Measurements from ENCODE around the gene POLR3GL.

The POLR3GL gene

DNA sequence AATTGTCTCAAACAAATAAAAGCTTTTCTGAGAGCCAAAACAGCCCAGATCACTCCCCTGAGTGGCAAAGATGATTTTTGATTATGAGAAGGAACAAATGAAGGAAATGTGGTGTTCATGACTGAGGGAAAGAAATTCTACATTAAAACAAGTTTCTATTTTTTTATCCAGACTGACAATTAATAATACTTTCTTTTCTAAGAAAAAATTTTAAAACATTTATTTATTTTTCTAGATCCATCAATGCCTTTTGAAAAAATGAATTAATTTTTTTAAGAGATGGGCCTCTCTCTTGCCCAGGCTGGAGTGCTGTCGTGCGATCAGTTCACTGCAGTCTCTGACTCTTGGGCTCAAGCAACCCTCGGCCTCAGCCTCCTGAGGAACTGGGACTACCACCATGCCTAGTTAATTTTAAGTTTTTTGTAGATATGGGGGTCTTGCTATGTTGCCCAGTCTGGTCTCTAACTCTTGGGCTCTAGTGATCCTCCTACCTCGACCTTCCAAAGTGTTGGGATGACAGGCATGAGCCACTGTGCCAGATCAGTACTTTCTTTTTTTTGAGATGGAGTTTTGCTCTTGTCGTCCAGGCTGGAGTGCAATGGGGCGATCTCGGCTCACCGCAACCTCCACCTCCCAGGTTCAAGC lies 43.1 kb downstream of the POLR3GL start:
- peaks cover 4% of the 10 kb centered on the region for H3K4me1 ChIP-seq (ENCODE audit: control insufficient read depth, insufficient read depth, low read length, poor library complexity, severe bottlenecking)
- no peaks in the 10 kb centered on the region for H3K36me3 ChIP-seq (ENCODE audit: control insufficient read depth, insufficient read depth, low read length)
- no peak overlapping the region for H3K4me3 ChIP-seq (ENCODE audit: extremely low read depth, insufficient read depth, low read length, poor library complexity, severe bottlenecking)
- no peak overlapping the region for H3K27ac ChIP-seq (ENCODE audit: low read depth, low read length, severe bottlenecking)
- WGBS, 2 experiments (ENCODE audit: insufficient coverage in 2 of 2) = 78 to 93% methylated on average over 2 to 3 of the region's 8 CpGs
- H3K9me3 ChIP-seq (ENCODE audit: control insufficient read depth, low read length) = no peaks in the 10 kb centered on the region

DNA sequence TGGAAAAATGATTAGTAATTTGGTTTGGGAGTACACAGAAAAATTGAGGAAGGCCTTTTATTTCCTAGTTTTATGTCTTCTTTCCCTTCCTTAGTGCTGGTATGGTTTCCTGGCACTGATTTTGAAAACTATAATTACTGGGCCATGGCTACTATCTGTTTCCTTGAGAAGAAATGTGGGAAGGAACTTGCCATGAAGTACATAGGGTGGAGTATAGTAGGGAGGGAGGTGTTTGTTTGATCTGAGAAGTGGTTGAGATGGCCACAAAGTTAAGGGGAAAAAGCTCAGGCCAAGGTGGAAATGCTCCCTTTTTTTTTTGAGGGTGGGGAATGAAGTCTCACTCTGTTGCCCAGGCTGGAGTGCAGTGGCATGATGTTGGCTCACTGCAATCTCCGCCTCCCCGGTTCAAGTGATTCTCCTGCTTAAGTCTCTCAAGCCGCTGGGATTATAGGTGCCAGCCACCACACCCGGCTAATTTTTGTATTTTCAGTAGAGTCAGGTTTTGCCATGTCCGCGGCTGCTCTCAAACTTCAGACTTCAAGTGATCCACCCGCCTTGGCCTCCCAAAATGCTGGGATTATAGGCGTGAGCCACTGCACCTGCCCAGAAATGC lies 45.7 kb downstream of the POLR3GL start:
- peaks cover 4% of the 10 kb centered on the region for H3K4me1 ChIP-seq (ENCODE audit: control insufficient read depth, insufficient read depth, low read length, poor library complexity, severe bottlenecking)
- H3K27ac ChIP-seq (ENCODE audit: low read depth, low read length, severe bottlenecking) = no peak overlapping the region
- H3K36me3 ChIP-seq (ENCODE audit: control insufficient read depth, insufficient read depth, low read length) = no peaks in the 10 kb centered on the region
- 88 to 92% methylated on average over 8 of the region's 8 CpGs for WGBS, 2 experiments (ENCODE audit: insufficient coverage in 2 of 2)
- no peaks in the 10 kb centered on the region for H3K9me3 ChIP-seq (ENCODE audit: control insufficient read depth, low read length)
- H3K4me3 ChIP-seq (ENCODE audit: extremely low read depth, insufficient read depth, low read length, poor library complexity, severe bottlenecking) = no peak overlapping the region

DNA sequence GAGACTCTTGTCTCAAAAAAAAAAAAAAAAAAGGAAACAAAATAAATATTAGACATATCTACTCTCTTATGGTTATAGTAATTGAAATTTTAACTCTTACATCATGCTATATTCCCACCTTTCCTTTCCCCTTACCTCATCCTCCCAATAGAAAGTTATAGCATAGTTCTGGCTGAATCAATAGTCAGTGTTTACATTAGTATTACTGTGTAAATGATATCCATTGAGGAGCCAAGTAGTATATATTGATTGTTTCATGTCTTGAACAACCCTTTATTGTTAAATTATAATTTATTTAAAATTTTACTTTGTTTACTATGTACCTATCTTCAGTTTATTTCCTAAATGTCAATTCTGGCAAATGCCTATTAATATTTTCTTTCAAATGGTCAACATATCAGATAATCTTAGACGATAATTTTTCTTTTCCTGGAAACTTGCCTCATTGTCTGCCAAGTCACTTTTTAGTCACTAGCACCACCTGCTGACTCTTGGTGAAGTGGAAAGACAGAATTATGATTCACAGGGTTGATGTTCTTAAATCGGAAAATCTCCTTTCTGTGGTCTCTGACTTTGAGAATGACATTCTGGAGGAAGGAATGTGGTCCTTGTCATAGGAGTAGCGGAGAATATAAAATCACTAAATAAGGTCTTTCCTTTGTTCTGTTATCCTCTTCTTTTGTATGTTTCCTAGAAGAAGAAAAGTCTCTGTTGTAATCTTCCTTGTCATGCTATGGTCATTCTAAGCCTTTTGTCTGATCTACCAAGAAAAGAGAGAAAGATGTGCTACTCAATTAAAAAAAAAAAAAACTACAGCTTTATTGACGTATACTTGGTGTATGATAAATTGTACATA lies 48.4 kb downstream of the POLR3GL start:
- H3K36me3 ChIP-seq (ENCODE audit: control insufficient read depth, insufficient read depth, low read length) = no peaks in the 10 kb centered on the region
- no peak overlapping the region for H3K4me3 ChIP-seq (ENCODE audit: extremely low read depth, insufficient read depth, low read length, poor library complexity, severe bottlenecking)
- no peaks in the 10 kb centered on the region for H3K4me1 ChIP-seq (ENCODE audit: control insufficient read depth, insufficient read depth, low read length, poor library complexity, severe bottlenecking)
- H3K9me3 ChIP-seq (ENCODE audit: control insufficient read depth, low read length) = no peaks in the 10 kb centered on the region
- WGBS, 2 experiments (ENCODE audit: insufficient coverage in 2 of 2) = 33% methylated on average over 1 of the region's 4 CpGs; no CpG with 5 or more reads in 1 of the 2 experiments
- H3K27ac ChIP-seq (ENCODE audit: low read depth, low read length, severe bottlenecking) = no peak overlapping the region

DNA sequence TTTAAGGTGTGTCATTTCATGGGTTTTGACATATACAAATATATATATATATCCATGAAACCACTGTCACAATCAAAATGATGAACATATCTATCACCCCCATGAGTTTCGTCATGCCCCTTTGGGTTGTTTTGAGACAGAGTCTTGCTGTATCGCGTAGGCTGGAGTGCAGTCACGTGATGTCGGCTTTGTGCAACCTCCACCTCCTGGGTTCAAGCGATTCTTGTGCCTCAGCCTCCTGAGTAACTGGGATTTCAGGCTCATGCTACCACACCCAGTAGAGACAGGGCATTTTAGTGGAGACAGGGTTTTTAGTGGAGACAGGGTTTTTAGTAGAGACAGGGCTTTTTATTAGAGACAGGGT lies 49.1 kb downstream of the POLR3GL start:
- H3K36me3 ChIP-seq (ENCODE audit: control insufficient read depth, insufficient read depth, low read length) = no peaks in the 10 kb centered on the region
- H3K4me3 ChIP-seq (ENCODE audit: extremely low read depth, insufficient read depth, low read length, poor library complexity, severe bottlenecking) = no peak overlapping the region
- no peak overlapping the region for H3K27ac ChIP-seq (ENCODE audit: low read depth, low read length, severe bottlenecking)
- no peaks in the 10 kb centered on the region for H3K4me1 ChIP-seq (ENCODE audit: control insufficient read depth, insufficient read depth, low read length, poor library complexity, severe bottlenecking)
- 90 to 93% methylated on average over 5 to 6 of the region's 6 CpGs for WGBS, 2 experiments (ENCODE audit: insufficient coverage in 2 of 2)
- no peaks in the 10 kb centered on the region for H3K9me3 ChIP-seq (ENCODE audit: control insufficient read depth, low read length)

DNA sequence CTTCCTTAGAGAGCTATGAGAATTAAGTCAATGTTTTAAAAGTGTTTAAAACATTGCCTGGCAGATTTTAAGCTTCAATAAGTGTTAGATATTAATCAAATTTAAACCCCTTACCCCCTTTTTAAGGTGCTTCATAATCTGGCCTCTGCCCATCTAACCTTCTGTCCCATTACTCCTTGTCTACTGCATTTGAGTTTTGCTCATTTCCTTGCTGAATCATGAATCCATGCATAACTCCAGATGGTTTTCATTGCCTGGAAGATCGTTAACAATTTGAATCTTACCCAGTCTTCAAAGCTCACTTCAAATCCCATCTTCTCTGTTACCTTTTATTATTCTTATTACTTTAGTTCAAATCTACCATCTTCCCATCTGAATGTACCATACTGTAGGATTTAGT lies 52.4 kb downstream of the POLR3GL start:
- Histone ChIP-seq H3K9me3 (ENCODE audit: control insufficient read depth, low read length) (no peaks in the 10 kb centered on the region), H3K4me1 (ENCODE audit: control insufficient read depth, insufficient read depth, low read length, poor library complexity, severe bottlenecking) (peaks cover 10% of the 10 kb centered on the region), H3K36me3 (ENCODE audit: control insufficient read depth, insufficient read depth, low read length) (no peaks in the 10 kb centered on the region), H3K27ac (ENCODE audit: low read depth, low read length, severe bottlenecking) (no peak overlapping the region), H3K4me3 (ENCODE audit: extremely low read depth, insufficient read depth, low read length, poor library complexity, severe bottlenecking) (no peak overlapping the region)
- WGBS, 2 experiments (ENCODE audit: insufficient coverage in 2 of 2) = 90% methylated on average over 1 of the region's 1 CpG

DNA sequence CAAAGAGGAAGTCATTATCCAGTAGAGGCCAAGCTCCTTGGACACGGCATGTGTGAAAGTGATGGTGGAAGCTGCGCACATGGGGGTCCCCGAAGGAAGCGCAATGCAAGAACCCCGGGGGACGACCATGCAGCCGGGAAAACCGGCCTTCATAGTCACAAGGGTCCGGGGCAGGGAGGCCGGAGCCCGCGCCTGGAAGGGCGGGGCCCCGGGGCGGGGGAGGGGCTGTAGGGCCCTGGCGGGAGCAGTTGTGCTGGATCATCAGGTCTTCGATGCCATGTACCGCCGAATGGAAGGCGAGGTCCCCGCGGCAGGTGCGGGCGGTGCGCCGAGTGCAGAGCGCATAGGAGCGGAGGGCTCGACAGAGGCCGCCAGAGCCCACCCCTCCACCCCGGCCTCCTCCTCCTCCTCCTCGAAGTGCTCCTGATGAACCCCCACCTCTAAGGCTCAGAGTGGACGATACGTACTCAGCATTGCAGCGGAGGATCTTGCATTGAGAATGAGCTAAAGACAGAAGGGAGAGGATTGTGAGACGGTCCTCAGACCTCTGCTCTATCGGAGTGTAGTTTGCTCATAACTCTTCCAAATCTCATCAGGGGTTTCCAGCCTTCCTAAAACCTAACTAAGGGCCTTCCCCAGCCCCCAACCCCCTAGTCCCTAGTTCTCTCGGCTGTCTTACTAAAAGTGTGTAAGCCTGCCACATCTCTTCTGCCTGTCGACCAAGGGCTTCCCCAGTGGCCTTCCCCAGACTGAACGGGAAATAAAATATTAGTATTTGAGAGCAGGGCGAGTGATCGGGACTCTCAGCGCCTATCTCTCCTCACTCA lies 55.0 kb downstream of the POLR3GL start:
- peaks cover 11% of the 10 kb centered on the region for H3K4me1 ChIP-seq (ENCODE audit: control insufficient read depth, insufficient read depth, low read length, poor library complexity, severe bottlenecking)
- H3K36me3 ChIP-seq (ENCODE audit: control insufficient read depth, insufficient read depth, low read length) = no peaks in the 10 kb centered on the region
- 38 to 58% methylated on average over 18 to 30 of the region's 43 CpGs for WGBS, 2 experiments (ENCODE audit: insufficient coverage in 2 of 2)
- H3K4me3 ChIP-seq (ENCODE audit: extremely low read depth, insufficient read depth, low read length, poor library complexity, severe bottlenecking) = no peak overlapping the region
- H3K9me3 ChIP-seq (ENCODE audit: control insufficient read depth, low read length) = no peaks in the 10 kb centered on the region
- H3K27ac ChIP-seq (ENCODE audit: low read depth, low read length, severe bottlenecking) = no peak overlapping the region

DNA sequence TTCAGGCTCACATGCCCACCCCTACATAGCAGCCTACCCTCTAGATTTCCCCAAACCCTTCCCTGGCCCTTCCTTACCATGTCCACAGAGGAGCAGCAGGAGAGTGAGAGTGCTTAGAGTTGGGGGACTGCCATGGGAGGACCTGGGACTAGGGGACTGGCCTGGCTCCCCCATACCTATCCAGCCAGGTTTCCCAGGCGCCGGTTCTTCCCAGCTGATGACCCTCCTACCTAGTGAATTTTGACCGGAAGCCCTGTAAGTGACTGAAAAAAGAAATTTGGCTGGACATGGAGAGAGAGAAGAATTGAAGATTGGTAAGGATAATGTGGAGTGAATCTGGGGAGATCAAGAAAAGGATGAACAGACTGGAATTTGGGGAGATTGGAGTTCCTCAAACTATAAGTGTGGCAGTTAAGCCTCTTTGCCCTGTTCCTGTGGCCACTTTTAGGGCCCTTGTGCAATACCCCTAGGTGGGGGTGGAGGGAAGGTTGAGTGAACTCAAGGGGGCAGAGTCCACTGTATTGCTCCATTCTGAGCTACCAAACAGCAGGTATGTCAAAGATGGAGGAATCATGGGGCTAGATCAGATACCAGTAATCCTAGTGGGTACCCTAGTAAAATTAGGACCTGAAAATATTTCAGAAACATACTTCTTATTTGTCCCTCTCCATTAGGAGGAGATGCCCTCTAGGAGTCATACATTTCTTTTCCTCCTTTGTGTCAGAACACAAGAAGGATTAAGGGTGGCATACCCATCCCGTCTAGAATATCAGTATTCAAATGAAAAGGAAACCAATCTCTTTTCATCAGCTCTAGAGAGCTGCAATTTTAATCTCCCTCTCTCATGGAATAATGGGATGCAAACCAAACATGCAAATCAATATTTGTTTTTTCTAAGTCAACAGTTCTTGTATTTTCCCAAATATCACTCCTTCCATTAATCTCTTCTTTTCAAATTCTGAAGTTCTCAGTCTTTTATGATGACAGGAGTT lies 55.9 kb downstream of the POLR3GL start:
- Histone ChIP-seq H3K27ac (ENCODE audit: low read depth, low read length, severe bottlenecking) (no peak overlapping the region), H3K4me3 (ENCODE audit: extremely low read depth, insufficient read depth, low read length, poor library complexity, severe bottlenecking) (no peak overlapping the region), H3K4me1 (ENCODE audit: control insufficient read depth, insufficient read depth, low read length, poor library complexity, severe bottlenecking) (peaks cover 14% of the 10 kb centered on the region), H3K9me3 (ENCODE audit: control insufficient read depth, low read length) (no peaks in the 10 kb centered on the region), H3K36me3 (ENCODE audit: control insufficient read depth, insufficient read depth, low read length) (no peaks in the 10 kb centered on the region)
- WGBS, 2 experiments (ENCODE audit: insufficient coverage in 2 of 2) = 100% methylated on average over 2 of the region's 4 CpGs

DNA sequence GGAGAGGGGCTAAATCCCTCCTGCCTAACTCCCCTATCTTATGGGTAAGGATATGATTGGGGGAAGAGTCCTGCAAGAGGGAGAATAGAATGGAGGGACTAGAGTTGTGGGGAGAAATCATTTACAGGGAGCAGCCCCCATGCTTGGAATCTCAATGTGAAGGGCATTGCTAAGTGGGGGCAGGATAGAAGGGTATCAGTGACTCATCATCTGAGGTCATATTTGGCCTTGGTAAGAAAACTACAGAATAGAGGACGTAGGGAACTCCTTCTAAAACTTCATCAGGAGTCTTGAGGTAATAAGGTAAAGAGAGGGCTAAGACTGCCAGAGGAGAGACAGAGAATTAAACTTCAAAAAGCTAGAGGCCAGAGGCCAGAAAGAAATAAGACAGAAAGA lies 56.6 kb downstream of the POLR3GL start:
- Histone ChIP-seq H3K27ac (ENCODE audit: low read depth, low read length, severe bottlenecking) (no peak overlapping the region), H3K9me3 (ENCODE audit: control insufficient read depth, low read length) (no peaks in the 10 kb centered on the region), H3K36me3 (ENCODE audit: control insufficient read depth, insufficient read depth, low read length) (no peaks in the 10 kb centered on the region), H3K4me3 (ENCODE audit: extremely low read depth, insufficient read depth, low read length, poor library complexity, severe bottlenecking) (no peak overlapping the region), H3K4me1 (ENCODE audit: control insufficient read depth, insufficient read depth, low read length, poor library complexity, severe bottlenecking) (peaks cover 17% of the 10 kb centered on the region)
- WGBS, 2 experiments (ENCODE audit: insufficient coverage in 2 of 2) = 75 to 86% methylated on average over 1 of the region's 1 CpG

DNA sequence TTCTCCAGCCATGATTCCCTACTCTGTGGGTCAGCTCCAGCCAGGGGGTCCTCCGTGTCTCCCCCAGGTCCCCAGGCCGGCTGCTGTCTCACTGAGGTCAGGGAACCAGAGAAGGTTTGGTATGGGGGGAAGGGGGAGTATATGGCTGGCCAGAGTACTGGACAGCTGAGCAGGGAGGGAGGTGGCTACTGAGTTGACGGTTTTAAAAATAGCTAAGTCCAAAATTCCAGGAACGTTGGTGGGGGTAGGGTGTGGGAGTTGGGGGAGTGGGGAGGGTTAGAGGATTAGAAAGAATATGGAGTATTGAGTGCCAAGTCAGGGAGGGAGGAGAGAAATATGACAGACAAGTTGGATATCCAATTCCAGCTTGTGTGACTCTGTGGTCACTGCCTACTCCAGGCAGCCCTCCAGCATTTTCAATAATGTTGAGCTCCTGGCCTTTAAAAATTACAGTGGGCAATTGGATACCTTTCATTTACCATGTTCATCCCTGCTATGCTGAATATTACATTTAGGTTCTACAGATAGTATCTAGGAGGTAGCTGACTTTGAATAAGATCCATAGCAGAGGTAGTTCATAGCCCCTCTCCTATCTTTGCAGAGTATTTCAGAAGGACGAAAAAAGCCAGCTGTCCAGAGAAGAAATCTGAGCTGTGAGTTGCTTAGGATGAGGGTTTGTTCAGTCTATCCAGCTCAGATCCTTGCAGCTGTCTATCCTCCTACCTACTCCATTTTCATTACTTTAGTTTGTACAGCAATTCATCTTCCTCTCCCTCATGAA lies 57.3 kb downstream of the POLR3GL start, which contains the start of gene HJV:
TSS of gene HJV (minus strand) at position 114 of the 781 bp plus-strand sequence. CDS start 1,504 bp downstream, outside the sequence.
- WGBS, 2 experiments (ENCODE audit: insufficient coverage in 2 of 2) = 91 to 92% methylated on average over 3 to 4 of the region's 5 CpGs

More for the DNA sequence above, 57.3 kb downstream of the POLR3GL start, which contains the start of gene HJV:
- Histone ChIP-seq H3K9me3 (ENCODE audit: control insufficient read depth, low read length) (no peaks in the 10 kb centered on the region), H3K36me3 (ENCODE audit: control insufficient read depth, insufficient read depth, low read length) (no peaks in the 10 kb centered on the region), H3K27ac (ENCODE audit: low read depth, low read length, severe bottlenecking) (no peak within 1 kb of the TSS), H3K4me1 (ENCODE audit: control insufficient read depth, insufficient read depth, low read length, poor library complexity, severe bottlenecking) (peaks cover 17% of the 10 kb centered on the region), H3K4me3 (ENCODE audit: extremely low read depth, insufficient read depth, low read length, poor library complexity, severe bottlenecking) (no peak within 1 kb of the TSS)

All from mesodermal cell (in vitro differentiated cells).